PC-9 (cell line): ENCODE measurements around the gene MCM7.

Experiments
- CTCF ChIP-seq: fragments of 200-600 bp; sonication (generic); conservative IDR thresholded peaks from 2 replicates; pipeline ENCODE4 v1.6.1; 2017; ENCODE audit warnings: mixed run types, antibody characterized with exemption, mild to moderate bottlenecking, moderate library complexity
- EZH2 ChIP-seq: fragments of 200-600 bp; sonication (generic); IDR thresholded peaks from 2 replicates; pipeline ENCODE4 v1.8.0; 2017; ENCODE audit warnings: antibody characterized with exemption, low read depth

- TF ChIP-seq CTCF (no peak), EZH2 (no peak)
These were observed 9.6 kb downstream of the MCM7 start for GRCh38 chr7:100091411-100092181.
